HepG2 (cell line): ENCODE measurements around the gene COL9A3. TPM values are rescaled to one million over a fixed set of nuclear protein-coding genes. Genes with fewer than 3 reads are reported as not detected.

Experiments used
- GATA4 ChIP-seq: sonication (generic); IDR thresholded peaks from 2 replicates; pipeline ENCODE4 v1.6.1; 2016; ENCODE audit warnings: antibody characterized with exemption, low read depth, borderline replicate concordance
- NCOR1 ChIP-seq: fragments of 200-600 bp; sonication (generic); IDR thresholded peaks from 2 replicates; pipeline ENCODE4 v1.7.0; 2017; ENCODE audit warnings: antibody characterized with exemption, low read length, borderline replicate concordance
- NFE2L1 ChIP-seq: sonication (generic); formaldehyde crosslinking; IDR thresholded peaks from 2 replicates; pipeline ENCODE4 v1.4.0; 2020; ENCODE audit warnings: missing genetic modification reagents, mild to moderate bottlenecking, borderline replicate concordance
- RFX5 ChIP-seq: IDR thresholded peaks from 2 replicates; pipeline ENCODE4 v1.6.1; 2011; ENCODE audit warnings: low read depth, low read length, improper control_type of control experiment
- SETDB1 ChIP-seq: sonication (generic); formaldehyde crosslinking; IDR thresholded peaks from 2 replicates; pipeline ENCODE4 v1.5.1; 2020; ENCODE audit warnings: missing genetic modification reagents, mild to moderate bottlenecking, borderline replicate concordance
- SP140L ChIP-seq: sonication (generic); formaldehyde crosslinking; IDR thresholded peaks from 2 replicates; pipeline ENCODE4 v1.4.0; 2020; ENCODE audit warnings: missing genetic modification reagents, borderline replicate concordance
- ZBTB38 ChIP-seq: sonication (generic); formaldehyde crosslinking; IDR thresholded peaks from 2 replicates; pipeline ENCODE4 v1.5.1; 2020; ENCODE audit warnings: mild to moderate bottlenecking, missing genetic modification reagents
- ZBTB7A ChIP-seq: sonication (generic); formaldehyde crosslinking; IDR thresholded peaks from 2 replicates; pipeline ENCODE4 v1.8.0; 2022; ENCODE audit warnings: mild to moderate bottlenecking, missing genetic modification reagents
- ZFP41 ChIP-seq: sonication (generic); formaldehyde crosslinking; IDR thresholded peaks from 2 replicates; pipeline ENCODE4 v1.4.0; 2020; ENCODE audit warnings: mild to moderate bottlenecking, missing genetic modification reagents, borderline replicate concordance
- ZNF205 ChIP-seq: IDR thresholded peaks from 2 replicates; pipeline ENCODE4 v1.6.1; 2018; ENCODE audit warnings: missing biosample characterization, missing genetic modification reagents
- ZNF335 ChIP-seq: sonication (generic); formaldehyde crosslinking; IDR thresholded peaks from 2 replicates; pipeline ENCODE4 v1.4.0; 2020; ENCODE audit warnings: missing genetic modification reagents
- ZNF720 ChIP-seq: sonication (generic); formaldehyde crosslinking; IDR thresholded peaks from 2 replicates; pipeline ENCODE4 v1.4.0; 2020; ENCODE audit warnings: missing genetic modification reagents
- ZNF761 ChIP-seq: sonication (generic); formaldehyde crosslinking; conservative IDR thresholded peaks from 2 replicates; pipeline ENCODE4 v1.4.0; 2020; ENCODE audit warnings: mild to moderate bottlenecking, missing genetic modification reagents
- polyA plus RNA-seq, 8 experiments: library from polyadenylated mRNA; depleted of rRNA in 3 of 8; stranded (reverse) in 7 of 8; unstranded in 1 of 8; fragments of >200 nt; fragmentation: Illumina TruSeq in 4 of 8; extraction: Trizol in 4 of 8; gene quantifications; 2 replicates each; pipeline versions ENCODE4 v1.2.1 to v1.2.3, GENCODE V29; 2011 to 2016; ENCODE audit warnings: low read depth in 4 of 8, missing spikeins in 1 of 8, mixed read lengths in 1 of 8; ENCODE audit not compliant: insufficient read depth in 1 of 8
- total RNA-seq, 5 experiments: library from RNA; depleted of rRNA; stranded (reverse); fragments of >200 nt; fragmentation: Illumina TruSeq; extraction: Trizol; gene quantifications; 2 replicates each; pipeline ENCODE4 v1.2.3, GENCODE V29; 2016; ENCODE audit warnings: low read depth in 1 of 5
- TF ChIP-seq, protein P1 (sequence below): sonication (generic); formaldehyde crosslinking; IDR thresholded peaks from 2 replicates; pipeline ENCODE4 v1.9.0; 2021; ENCODE audit warnings: missing genetic modification reagents, mild to moderate bottlenecking, borderline replicate concordance
- TF ChIP-seq, protein P2 (sequence below): sonication (generic); formaldehyde crosslinking; IDR thresholded peaks from 2 replicates; pipeline ENCODE4 v1.5.1; 2020; ENCODE audit warnings: mild to moderate bottlenecking, moderate library complexity, missing genetic modification reagents
- TF ChIP-seq, protein P3 (sequence below): sonication (generic); formaldehyde crosslinking; IDR thresholded peaks from 2 replicates; pipeline ENCODE4 v1.5.0; 2020; ENCODE audit warnings: missing genetic modification reagents
- TF ChIP-seq, protein P4 (sequence below): IDR thresholded peaks from 2 replicates; pipeline ENCODE4 v1.6.1; 2016
- TF ChIP-seq, protein P5 (sequence below): sonication (generic); formaldehyde crosslinking; IDR thresholded peaks from 2 replicates; pipeline ENCODE4 v1.9.0; 2021; ENCODE audit warnings: missing genetic modification reagents, borderline replicate concordance
- TF ChIP-seq, protein P6 (sequence below): sonication (generic); formaldehyde crosslinking; IDR thresholded peaks from 2 replicates; pipeline ENCODE4 v1.4.0; 2020; ENCODE audit warnings: missing genetic modification reagents

Gene COL9A3
- total and polyA plus RNA-seq, 2 of the 13 experiments (the other 11 are each of a cell fraction or from before 2014, with no cell fraction given): 155 to 204 TPM

DNA sequence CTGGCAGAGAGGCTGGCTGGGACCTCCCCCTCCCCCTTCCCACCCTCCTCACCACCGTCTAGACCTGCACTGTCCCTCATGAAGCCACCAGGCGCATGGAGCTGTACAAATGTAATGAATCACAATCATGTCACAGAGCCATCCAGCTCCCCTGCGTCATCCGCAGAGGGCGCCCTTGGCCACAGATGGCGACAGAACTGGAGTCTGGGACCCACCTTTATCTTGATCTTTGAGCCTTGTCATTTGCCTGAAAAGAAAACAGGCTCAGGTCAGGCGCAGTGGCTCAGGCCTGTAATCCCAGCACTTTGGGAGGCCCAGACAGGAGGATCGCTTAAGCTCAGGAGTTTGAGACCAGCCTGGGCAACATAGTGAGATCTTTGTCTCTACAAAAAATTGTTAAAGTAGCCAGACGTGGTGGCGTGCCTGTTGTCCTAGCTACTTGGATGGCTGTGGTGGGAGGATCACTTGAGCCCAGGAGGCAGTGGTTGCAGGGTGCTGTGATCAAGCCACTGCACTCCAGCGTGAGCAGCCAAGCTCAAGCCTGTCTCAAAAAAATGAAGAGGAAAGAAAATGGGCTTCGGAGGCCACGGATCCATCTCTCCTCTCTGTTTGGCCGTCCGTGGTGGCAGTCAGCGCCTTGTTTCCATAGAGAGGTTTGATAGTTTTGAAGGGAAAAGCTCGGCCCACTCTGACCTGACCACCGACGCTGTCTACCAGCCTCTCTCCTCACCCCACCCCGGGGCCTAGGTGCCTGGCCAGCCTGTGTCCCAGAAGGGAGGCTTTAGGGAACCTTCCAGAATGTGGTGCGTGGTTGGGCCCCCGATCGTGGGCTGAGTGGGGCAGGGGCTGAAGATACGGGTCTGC, 6.2 kb downstream of the COL9A3 start (continued):
- TF ChIP-seq, protein P1, sequence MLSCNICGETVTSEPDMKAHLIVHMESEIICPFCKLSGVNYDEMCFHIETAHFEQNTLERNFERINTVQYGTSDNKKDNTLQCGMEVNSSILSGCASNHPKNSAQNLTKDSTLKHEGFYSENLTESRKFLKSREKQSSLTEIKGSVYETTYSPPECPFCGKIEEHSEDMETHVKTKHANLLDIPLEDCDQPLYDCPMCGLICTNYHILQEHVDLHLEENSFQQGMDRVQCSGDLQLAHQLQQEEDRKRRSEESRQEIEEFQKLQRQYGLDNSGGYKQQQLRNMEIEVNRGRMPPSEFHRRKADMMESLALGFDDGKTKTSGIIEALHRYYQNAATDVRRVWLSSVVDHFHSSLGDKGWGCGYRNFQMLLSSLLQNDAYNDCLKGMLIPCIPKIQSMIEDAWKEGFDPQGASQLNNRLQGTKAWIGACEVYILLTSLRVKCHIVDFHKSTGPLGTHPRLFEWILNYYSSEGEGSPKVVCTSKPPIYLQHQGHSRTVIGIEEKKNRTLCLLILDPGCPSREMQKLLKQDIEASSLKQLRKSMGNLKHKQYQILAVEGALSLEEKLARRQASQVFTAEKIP: no peak
- TF ChIP-seq, protein P2, sequence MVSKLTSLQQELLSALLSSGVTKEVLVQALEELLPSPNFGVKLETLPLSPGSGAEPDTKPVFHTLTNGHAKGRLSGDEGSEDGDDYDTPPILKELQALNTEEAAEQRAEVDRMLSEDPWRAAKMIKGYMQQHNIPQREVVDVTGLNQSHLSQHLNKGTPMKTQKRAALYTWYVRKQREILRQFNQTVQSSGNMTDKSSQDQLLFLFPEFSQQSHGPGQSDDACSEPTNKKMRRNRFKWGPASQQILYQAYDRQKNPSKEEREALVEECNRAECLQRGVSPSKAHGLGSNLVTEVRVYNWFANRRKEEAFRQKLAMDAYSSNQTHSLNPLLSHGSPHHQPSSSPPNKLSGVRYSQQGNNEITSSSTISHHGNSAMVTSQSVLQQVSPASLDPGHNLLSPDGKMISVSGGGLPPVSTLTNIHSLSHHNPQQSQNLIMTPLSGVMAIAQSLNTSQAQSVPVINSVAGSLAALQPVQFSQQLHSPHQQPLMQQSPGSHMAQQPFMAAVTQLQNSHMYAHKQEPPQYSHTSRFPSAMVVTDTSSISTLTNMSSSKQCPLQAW (CRISPR knock-in tag): peak; percentile 94
- TF ChIP-seq ZNF205: peak; percentile 92
- TF ChIP-seq ZBTB38: peak; percentile 95
- TF ChIP-seq ZBTB7A (CRISPR knock-in tag): peak; percentile 83
- TF ChIP-seq ZNF720 (CRISPR knock-in tag): no peak
- TF ChIP-seq GATA4: no peak
- TF ChIP-seq, protein P3, sequence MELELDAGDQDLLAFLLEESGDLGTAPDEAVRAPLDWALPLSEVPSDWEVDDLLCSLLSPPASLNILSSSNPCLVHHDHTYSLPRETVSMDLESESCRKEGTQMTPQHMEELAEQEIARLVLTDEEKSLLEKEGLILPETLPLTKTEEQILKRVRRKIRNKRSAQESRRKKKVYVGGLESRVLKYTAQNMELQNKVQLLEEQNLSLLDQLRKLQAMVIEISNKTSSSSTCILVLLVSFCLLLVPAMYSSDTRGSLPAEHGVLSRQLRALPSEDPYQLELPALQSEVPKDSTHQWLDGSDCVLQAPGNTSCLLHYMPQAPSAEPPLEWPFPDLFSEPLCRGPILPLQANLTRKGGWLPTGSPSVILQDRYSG (CRISPR knock-in tag): peak; percentile 67; the same call in 1 of the 2 replicates
- TF ChIP-seq ZNF335: peak; percentile 95
- TF ChIP-seq, protein P4, sequence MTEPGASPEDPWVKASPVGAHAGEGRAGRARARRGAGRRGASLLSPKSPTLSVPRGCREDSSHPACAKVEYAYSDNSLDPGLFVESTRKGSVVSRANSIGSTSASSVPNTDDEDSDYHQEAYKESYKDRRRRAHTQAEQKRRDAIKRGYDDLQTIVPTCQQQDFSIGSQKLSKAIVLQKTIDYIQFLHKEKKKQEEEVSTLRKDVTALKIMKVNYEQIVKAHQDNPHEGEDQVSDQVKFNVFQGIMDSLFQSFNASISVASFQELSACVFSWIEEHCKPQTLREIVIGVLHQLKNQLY: peak; percentile 64; the same call in 1 of the 2 replicates
- TF ChIP-seq, protein P5, sequence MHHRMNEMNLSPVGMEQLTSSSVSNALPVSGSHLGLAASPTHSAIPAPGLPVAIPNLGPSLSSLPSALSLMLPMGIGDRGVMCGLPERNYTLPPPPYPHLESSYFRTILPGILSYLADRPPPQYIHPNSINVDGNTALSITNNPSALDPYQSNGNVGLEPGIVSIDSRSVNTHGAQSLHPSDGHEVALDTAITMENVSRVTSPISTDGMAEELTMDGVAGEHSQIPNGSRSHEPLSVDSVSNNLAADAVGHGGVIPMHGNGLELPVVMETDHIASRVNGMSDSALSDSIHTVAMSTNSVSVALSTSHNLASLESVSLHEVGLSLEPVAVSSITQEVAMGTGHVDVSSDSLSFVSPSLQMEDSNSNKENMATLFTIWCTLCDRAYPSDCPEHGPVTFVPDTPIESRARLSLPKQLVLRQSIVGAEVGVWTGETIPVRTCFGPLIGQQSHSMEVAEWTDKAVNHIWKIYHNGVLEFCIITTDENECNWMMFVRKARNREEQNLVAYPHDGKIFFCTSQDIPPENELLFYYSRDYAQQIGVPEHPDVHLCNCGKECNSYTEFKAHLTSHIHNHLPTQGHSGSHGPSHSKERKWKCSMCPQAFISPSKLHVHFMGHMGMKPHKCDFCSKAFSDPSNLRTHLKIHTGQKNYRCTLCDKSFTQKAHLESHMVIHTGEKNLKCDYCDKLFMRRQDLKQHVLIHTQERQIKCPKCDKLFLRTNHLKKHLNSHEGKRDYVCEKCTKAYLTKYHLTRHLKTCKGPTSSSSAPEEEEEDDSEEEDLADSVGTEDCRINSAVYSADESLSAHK: peak; percentile 89; the same call in 1 of the 2 replicates
- no peak for TF ChIP-seq RFX5
- peak; percentile 85; the same call in 1 of the 2 replicates for TF ChIP-seq ZNF761 (CRISPR knock-in tag)
- no peak for TF ChIP-seq NFE2L1 (CRISPR knock-in tag)
- peak; percentile 79; the same call in 1 of the 2 replicates for TF ChIP-seq SP140L (CRISPR knock-in tag)
- TF ChIP-seq NCOR1: peak; percentile 91
- no peak for TF ChIP-seq SETDB1 (CRISPR knock-in tag)
- no peak for TF ChIP-seq ZFP41 (CRISPR knock-in tag)
- TF ChIP-seq, protein P6, sequence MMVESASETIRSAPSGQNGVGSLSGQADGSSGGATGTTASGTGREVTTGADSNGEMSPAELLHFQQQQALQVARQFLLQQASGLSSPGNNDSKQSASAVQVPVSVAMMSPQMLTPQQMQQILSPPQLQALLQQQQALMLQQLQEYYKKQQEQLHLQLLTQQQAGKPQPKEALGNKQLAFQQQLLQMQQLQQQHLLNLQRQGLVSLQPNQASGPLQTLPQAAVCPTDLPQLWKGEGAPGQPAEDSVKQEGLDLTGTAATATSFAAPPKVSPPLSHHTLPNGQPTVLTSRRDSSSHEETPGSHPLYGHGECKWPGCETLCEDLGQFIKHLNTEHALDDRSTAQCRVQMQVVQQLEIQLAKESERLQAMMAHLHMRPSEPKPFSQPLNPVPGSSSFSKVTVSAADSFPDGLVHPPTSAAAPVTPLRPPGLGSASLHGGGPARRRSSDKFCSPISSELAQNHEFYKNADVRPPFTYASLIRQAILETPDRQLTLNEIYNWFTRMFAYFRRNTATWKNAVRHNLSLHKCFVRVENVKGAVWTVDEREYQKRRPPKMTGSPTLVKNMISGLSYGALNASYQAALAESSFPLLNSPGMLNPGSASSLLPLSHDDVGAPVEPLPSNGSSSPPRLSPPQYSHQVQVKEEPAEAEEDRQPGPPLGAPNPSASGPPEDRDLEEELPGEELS (CRISPR knock-in tag): peak; percentile 82
